HG02870 (cell line): Measurements from ENCODE around the gene ZNF334.

Source experiments
- ATAC-seq: cut with Tn5 transposase; IDR thresholded peaks from one replicate; pipeline ENCODE4 v1.9.1; 2021; ENCODE audit warnings: mild to moderate bottlenecking, moderate library complexity; ENCODE audit not compliant: unreplicated experiment

The ZNF334 gene

DNA sequence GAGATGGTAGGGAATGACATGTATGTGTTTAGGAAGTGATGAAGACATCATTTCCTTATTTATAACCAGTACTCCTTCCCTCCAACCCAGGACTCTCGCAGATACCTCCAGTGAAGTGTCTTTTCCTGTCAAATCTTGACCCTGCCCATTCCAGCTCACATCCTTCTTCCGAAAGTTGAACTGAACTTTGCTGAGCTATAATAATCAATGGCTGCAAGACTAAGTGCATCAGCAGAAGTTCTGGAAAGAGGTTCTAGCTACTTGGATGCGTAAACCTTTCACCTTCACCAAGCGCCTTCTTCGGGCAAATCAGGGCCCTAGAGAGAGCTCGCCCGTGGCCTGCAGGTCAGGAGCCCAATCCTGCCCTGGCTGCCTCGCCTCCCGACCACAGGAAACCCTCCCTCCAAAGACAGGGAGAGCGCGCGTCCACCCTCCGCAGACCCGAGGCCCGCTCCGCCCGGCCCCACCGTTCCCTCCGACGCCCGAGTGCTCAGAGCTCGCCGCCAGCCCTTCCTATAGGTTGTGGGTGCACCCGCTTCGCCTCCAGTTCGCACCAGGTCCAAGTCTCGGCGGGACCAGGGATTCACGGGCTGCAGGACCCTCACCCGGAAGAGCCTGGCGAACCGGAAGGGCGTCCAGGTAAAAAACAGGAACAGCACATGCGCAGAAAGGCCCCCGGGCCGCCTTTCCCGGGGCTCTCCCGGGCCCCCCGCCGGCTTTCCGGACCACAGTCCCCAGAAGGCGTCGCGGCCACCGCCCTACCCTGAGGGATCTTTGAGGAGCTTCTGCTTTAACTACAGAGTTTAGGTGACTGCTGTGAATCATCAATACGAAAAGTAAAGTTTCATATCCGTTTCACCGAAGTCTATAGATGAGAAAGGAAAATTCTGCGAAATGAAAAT, at the start of gene ZNF334:
TSS of gene ZNF334 (minus strand) at position 617 of the 902 bp plus-strand sequence. CDS start 1,457 bp downstream, outside the sequence.
- ATAC-seq = no peak

DNA sequence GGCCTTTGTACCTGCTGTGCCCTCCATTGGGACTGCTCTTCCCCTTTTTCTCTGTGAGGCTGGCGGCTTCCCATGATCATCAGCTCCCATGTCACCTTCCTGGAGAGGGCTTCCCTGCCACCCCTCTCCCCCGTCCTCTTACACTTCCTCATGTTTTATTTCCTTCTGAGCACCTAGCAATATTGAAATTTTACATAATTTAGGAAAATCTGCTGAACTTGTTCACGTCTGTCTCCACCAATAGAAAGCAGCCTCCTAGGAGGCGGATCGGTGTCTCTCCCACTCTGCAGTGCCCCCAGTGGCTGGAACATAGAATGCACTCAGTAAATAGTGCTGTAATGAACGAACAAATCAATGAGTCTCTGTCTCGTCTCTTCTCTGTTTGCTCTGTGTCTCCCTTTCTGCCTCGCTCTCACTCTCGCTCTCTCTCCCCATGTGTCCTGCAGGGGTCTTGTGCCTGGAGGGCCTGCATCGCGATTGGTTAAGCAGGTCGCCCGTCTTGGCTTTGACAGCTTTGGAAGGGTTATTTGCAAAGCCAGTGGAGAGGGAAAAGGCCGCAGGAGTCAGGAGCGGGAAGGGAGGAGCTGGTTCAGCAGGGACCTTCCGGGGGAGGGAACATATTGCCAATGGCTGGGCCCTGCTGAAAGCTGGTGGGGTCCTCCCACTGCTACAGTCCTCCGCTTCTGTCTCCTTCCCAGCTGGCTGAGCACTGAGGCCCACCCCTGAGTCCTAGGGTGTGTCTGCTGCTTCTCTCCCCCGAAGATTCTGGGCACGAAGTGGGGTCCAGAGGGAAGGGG, 49.2 kb upstream of the ZNF334 start:
- no peak for ATAC-seq

DNA sequence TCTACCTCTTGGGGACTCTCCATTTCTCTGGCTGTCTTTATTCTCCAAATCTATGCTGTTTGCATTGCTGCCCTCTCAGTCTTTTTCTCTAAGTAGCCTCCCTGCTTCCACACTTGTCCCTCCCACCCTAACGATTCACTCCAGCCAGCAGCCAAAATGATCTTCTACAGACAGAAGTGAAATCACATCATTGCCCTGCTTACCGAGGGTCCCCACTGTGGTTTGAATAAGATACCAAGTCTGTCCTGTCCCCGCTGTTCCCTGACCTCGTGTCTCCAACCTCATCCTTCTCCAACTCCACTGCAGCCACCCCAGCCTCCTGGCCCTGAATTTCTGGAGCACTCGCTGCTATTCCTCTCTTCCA, 48.6 kb upstream of the ZNF334 start:
- ATAC-seq = no peak

DNA sequence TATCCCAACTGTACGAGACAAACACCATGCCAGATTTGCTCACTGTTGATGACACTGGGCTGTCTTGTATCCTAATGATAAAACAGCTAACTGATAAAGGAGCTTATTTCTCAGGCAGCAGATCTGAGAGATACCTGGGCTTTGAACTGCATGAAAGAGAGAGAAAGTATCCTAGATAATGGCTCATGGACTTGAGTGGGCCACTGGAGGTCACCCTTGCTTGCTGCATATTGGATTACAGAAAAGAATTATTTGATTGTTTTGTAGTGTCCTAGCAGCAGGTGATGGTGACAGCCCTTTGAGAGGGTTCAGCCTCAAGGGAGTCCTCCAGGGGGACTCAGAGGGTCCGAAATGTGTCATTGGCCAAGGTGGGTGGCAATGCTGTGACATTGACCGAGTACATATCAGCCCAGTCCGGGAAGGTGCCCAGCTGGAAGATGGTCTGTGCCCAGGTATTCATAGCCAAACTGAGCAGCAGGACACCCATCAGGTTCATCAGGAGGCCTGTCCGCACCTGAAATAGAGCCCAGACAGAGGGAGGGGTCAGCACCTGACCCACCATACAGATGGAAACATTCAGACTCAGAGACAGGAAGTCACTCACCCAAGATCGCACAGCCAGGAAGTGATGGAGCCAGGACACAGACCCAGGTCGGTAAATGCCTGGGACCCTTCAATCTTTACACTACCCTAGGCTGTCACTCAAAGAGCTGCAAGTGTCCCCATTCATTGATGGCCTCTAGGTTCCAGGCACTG, 46.5 kb upstream of the ZNF334 start:
- ATAC-seq = no peak

DNA sequence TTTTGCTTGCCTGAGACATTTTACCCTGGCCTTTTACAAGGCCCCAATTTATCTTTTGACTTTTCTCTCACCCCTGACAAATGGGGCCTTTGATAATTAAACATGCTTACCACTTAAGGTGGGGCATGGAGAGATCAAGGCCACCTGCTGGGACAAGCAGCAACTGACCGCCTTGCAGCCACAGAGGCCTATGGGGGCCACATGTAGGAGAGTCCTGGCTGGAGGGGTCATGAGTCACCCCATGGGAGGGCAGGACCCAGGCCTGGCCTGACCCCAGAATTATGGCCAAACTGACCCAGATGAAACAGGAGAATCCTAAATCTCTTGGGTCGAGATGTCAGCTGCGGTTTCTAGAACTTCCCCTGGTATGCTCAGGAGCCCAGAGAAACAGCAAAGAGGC, 45.6 kb upstream of the ZNF334 start:
- ATAC-seq = no peak

DNA sequence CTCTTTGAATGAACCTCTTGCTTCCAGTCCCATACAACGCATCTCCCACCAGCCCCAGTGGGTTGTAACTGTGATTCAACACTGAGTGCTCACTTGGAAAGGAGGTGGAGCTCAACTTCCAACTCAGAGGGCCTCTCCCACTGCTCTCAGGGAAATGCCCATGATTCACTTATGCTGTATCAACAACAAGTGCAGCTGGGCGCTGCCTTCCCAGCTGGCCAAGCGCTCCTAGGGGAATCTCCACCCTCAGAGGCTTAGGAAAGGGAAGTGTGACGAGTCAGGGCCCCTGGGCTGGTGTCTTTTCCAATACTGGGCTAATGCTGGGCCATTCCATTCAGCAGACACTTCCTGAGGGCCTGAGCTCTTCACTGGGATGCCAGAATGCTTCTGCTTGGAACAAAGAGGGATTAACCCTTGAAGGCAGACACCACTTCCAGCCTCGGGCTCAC, 45.2 kb upstream of the ZNF334 start:
- no peak for ATAC-seq

DNA sequence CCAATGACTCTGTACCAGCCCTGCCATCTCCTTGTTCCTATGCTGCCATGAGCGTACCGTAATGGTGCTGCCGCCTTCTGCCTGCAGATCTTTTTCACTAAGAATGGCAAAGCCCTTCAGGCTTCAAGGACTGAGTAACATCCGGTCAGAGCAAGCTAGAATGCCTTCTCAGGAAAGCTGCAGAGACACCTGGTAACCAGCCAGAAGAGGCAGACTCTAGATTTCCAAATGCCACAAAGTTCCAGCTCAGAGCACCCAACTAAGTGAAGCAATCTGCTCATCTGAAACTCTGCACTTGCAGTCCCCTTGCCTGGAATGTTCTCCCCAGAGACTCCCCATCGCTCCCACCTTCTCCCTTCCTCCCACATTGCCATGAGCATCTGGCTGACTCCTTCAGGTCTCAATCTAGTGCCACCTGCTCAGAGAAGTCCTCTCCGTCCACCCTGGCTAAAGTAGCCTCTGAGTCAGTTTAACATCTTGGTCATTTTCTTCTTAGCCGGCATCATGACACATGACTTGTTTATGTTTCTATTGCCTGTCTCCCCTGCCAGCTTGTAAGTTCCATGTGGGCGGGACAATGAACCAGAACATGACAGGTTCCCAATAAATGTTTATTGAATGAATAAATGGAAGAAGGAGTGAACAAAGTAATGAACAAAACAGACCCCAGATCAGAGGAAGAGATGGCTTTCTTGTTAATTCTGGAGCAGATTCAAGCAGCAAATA, 44.0 kb upstream of the ZNF334 start:
- no peak for ATAC-seq

DNA sequence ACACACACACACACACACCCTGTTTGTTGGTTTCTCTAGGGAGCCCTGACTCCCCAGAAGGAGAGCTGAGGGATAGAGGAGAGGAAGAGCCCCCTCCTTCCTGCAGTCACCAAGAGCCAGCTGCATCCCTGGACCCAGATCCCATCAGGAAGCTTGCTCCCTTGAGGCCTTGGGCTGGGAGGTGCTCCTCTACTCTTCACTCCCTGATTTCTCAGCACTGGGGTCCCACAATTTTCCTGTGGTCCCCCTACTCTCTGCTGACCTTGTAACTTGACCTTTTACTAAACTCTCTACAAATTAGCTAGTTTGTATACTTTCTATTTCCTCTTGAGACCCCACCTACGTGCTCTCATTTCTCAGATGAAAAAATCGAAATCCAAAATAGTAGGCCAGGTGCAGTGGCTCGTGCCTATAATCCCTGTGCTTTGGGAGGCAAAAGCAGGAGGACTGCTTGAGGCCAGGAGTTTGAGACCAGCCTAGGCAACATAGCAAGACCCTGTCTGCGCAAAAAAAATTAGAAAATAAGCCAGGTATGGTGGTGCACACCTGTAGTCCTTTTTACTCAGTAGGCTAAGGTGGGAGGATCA, 42.1 kb upstream of the ZNF334 start:
- ATAC-seq = no peak

DNA sequence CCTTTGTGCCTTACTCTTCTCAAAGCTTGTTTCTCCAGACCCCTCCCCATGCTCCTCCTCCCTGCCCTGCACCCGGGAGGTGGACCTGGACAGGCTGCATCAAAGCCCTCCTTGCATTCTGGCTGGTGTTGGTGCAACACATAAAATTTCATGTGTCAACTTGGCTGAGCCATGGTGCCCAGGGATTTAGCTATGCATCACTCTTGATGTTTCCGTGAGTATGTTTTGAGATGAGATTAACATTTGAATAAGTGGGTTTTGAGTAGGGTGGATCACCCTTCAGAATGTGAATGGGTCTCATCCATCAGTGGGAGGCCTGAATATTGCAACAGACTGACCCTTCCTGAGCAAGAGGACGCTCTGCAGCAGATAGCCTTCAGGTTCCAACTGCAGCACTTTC, 41.5 kb upstream of the ZNF334 start:
- no peak for ATAC-seq

DNA sequence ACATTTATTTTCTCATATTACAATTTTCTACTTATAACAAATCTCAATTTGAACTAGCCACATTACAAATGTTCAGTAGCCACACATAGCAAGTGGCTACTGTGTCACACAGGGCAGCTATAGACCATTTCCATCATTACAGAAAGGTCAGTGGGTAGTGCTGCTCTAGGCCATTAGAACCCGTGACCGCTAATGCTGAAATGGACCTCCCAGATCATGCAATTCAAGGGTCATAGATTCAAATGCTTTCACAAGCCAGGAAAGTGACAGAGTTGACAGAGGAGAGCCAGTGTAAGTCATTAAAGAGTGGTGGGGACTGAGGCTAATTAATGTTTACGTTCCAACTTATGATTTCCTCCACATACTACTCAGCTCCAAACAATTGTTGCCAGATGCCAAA, 40.6 kb upstream of the ZNF334 start:
- no peak for ATAC-seq

DNA sequence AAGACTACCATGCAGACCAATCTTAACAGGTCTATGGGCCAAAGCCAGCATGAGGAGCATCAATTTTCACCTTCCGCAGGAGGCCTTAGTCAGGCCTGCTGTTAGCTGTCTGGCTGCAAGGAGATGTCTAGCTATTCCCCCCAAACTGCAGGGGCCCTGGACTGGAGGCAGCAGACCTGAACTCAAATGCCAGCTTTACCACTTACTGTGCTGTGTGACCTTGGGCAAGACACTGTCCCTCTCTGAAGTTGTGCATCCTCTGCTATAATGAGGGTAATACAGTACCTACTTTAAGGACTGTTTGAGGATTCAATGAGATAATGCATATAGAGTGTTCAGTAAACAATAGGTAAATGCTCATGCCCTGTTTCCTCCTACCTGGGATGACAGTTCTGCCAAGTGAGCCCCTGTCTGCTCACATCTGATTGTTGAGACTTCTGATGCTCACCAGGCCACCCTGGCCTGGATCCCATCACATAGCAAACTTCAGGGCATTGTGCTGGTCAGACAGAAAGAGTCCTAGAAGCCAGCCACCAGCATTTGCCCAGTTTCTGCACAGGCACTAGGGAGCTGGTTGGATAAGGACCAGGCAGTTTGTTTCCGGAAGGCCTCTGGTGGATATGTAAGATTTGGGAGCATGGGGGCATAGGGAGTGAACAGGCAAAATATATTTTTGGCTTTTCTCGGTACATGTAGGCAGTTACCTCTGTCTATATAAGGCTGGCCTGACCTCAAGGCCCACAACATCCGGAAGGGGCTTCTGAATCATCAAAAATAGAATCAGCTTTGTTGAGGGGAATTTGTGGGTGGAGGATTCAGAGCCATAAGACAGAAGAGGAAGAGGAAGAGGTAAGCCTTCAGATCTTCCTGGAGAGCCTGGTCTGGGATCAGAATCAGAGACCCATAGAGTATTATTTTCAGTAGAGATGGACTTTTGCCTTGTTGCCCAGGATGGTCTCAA, 39.4 kb upstream of the ZNF334 start:
- peak; percentile 73 for ATAC-seq

DNA sequence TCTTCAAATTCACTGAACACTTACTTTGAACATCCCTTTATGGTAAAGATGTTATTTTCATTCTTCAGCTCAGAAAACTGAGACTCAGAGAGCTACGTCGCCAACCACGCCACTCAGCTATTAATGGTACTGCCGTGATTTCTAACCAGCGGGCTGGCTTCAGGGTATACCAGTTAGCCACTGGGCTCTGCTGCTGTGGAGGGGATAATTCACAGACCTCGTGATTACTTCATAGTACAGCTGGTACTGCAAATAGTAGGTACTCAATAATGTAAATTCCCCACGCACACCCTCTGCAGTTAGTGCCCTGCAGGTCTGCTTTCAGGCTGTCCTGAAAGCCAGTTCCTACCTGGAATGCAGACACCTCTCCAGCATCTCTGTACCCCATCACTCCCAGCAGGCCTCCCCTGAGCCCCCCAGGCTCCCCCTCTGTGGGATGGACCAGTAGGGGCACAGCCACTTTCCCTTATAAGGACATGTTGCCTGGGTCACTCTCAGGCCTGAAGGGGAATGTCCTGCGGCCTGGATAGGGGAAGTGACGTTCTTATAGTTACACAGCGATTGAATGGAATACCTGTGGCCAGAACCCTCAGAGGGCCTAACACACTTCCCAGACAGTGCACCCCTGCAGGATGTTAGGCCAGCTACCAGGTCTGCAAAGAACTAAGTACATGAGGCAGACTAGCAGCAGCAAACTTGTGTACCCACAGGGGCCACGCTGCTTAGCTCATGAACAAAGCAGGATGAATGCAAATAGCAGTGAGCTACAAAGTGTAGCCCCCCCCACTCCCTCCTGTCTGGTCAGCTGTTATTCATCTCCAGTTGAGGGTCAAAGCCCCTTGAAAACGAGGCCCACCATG, 38.4 kb upstream of the ZNF334 start:
- no peak for ATAC-seq

DNA sequence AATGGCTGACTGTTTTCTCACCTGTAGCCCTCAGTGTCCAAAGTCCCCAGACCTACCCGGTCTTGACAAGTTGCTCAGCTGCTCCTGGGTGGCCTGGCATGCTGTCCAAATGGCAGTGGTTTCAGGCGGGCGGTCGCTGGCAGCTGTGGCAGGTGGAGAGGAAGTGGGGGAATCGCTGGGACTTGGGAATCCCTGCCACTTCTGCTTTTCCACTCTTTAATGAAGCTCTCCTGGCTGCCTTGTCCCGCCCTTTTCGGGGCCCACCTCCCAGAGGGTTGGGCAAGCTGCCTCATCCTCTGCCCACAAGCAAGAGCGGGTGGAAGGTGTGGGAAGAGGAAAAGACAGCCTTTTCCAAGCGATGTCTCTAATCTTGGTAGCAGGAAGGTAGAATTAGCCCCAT, 37.1 kb upstream of the ZNF334 start, which contains the start of gene OCSTAMP:
TSS of gene OCSTAMP (minus strand) at position 194 of the 400 bp plus-strand sequence. CDS start at position 100, 94 bp downstream.
- ATAC-seq = no peak

DNA sequence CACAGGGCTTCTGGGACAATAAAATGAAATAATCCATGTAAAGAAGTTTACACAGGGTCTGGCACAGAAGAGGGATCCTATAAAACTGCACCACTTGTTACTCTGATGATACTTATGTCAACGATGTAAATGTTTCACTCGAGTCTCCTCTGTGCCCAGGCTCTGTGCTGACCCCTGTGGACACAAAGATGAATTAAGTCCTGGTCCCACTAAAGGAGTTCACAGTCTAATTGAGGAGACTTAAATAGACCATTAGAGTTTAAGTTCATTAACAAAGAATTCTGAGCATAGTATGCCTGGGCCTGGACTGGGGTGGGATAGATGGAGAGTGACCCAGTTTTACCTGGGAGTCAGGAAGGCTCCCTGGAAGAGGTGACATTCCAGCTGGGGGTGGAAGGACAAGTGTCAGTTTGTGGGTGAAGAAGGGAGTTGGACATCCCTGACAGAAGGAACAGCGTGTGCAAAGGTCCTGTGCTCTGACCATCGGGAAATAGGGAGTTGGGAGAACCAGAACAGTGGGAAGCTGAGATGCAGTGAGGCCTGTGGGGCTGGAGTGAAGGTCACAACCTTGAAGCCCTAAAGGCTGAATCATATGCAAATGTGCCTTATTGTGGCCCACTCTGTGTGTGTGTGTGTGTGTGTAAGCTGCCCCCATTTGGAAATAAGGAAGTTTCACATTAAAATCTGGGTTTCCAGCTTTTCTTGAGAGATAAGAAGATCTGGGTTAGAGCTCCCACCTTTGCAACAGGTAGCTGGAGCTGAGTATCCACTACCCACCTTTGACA, 36.0 kb upstream of the ZNF334 start:
- ATAC-seq = no peak

DNA sequence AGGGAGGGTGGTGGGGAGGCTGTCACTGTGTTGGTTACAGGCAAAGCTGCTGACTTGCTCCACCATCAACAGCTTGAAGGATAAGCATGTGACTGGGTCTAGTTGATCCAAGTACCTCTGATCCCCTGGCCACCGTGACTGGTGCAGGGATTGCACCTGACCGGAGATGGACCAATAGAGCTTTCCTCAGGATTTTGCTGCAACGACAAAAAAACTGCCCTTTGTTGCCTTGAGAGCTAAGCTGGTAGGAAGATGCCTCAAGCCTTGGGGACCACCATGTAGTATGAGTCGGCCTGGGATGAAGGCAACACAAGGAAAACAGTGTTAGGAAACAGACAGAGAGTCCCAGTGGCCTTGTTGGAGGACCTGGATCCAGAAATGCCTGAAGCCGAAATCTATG, 35.3 kb upstream of the ZNF334 start:
- no peak for ATAC-seq

DNA sequence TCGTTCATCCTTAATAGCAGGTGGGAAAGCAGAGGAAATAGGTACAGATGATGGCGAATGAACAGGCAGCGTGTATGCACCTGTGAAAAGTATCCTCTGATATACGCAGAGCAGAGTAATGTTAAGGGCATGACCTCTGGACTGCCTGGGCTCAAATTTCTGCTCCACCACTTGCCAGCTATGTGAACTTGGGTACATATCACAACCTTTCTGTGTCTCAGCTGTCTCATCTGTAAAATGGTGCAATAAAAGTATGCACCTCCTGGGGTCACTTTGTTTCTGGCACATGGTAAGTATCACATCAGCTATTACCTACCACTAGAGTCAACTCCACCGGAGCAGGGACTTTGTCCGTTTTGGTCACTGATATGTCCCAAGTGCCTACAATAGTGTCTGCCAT, 34.6 kb upstream of the ZNF334 start:
- ATAC-seq = no peak

DNA sequence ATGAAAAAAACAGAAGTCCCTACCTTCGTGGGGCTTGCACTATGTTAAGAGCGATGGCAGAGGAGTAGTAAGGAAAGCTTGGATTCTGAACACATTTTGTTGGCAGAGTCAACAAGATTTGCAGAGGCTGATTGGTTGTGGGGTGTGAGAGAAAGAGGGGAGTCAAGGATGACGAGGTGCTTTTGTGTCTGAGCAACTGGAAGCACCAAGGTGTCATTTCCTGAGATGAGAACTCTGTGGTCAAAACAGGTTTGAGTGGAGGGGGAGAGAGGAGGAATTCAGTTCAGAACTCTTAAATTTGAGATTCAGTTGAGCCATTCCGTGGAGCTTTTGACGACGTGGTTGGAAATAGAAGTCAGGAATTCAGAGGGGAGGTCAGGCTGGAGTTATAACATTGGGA, 33.6 kb upstream of the ZNF334 start:
- no peak for ATAC-seq
